Epithelial cell of proximal tubule (primary cell): Measurements from ENCODE around the gene KRT28. TPM values are rescaled to one million over a fixed set of nuclear protein-coding genes. Genes with fewer than 3 reads are reported as not detected.
"Not testable (repeated sequence)": the region's sequence is repeated elsewhere in the genome, so short reads cannot be mapped to it uniquely, and the experiment has no call there.

Source experiments
- DNase-seq: peaks from one replicate; pipeline ENCODE4 v3.0.0-alpha.2; 2011; ENCODE audit warnings: low read depth
- H3K4me3 ChIP-seq: 2 replicates; pipeline ENCODE4 v1.5.1; 2011; ENCODE audit warnings: low read depth, mild to moderate bottlenecking, low read length
- total RNA-seq: library from RNA; depleted of rRNA; stranded (reverse); fragments of >200 nt; gene quantifications from 2 replicates; pipeline ENCODE4 v1.2.3, GENCODE V29; 2015
- TF ChIP-seq, protein P1 (sequence below): conservative IDR thresholded peaks from 2 replicates; pipeline ENCODE4 v1.5.1; 2012; ENCODE audit warnings: low read depth, mild to moderate bottlenecking, low read length

Gene KRT28
- total RNA-seq, 1 donor from 2014 or later: not detected

- no peak for DNase-seq
- H3K4me3 ChIP-seq: peak overlapping the region; percentile 69
- TF ChIP-seq, protein P1, sequence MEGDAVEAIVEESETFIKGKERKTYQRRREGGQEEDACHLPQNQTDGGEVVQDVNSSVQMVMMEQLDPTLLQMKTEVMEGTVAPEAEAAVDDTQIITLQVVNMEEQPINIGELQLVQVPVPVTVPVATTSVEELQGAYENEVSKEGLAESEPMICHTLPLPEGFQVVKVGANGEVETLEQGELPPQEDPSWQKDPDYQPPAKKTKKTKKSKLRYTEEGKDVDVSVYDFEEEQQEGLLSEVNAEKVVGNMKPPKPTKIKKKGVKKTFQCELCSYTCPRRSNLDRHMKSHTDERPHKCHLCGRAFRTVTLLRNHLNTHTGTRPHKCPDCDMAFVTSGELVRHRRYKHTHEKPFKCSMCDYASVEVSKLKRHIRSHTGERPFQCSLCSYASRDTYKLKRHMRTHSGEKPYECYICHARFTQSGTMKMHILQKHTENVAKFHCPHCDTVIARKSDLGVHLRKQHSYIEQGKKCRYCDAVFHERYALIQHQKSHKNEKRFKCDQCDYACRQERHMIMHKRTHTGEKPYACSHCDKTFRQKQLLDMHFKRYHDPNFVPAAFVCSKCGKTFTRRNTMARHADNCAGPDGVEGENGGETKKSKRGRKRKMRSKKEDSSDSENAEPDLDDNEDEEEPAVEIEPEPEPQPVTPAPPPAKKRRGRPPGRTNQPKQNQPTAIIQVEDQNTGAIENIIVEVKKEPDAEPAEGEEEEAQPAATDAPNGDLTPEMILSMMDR: no peak
Measured at GRCh38 chr17:40818733-40819527, 19.2 kb upstream of the KRT28 start.

GRCh38 chr17:40818343-40818732 lies 18.6 kb upstream of the KRT28 start:
- TF ChIP-seq, protein P1: no peak
- DNase-seq: no peak

DNA sequence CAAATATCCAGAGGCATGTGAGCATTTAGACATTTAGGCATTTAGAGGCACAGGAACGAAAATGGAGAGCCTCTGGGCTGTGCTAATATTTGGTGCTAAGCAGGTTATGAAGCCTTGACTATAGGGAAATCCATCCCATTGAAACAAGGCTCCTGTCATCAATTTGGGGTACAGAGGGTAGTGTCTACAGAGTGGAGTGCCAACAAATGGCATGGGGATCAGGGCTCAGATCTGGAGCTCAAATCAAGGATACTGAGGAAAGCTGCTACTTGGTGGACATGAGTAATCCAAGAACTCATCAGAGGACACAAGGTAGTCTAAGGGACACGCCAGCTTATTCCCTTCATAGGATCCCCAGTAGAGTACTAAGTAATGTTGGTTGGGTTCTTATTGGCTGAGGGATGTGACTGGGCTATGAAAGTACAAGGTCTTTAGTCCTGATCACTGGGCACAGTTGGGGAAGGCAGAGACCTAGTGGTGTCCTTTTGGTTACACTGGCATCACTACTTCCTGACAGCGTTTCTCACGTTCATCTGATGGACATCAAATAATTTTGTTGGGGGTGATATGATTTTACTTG lies 17.4 kb upstream of the KRT28 start:
- no peak for DNase-seq
- TF ChIP-seq, protein P1: no peak
- no peak overlapping the region for H3K4me3 ChIP-seq

More at GRCh38 chr17:40818343-40818732, 18.6 kb upstream of the KRT28 start:
- H3K4me3 ChIP-seq: peak overlapping the region; percentile 69

DNA sequence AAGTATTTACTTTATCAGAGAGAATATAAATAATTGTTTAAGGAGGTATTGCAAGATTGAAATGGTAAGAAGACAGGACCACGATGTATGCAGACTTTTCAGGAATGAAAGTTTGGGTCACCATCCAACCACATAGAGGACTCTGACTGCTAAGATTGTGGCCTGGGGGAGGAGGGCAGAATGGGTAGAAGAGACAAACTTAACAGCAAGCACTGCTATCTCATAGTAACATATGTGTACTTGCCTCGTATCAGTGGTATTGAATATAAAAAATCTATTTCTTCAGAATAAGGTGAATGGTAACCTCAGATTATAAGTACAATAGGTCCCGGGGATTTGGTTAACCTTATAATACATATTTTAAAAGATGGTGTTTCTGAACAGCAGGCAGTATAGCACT lies 16.8 kb upstream of the KRT28 start:
- DNase-seq: no peak
- TF ChIP-seq, protein P1: no peak
- H3K4me3 ChIP-seq: no peak overlapping the region

- no peak overlapping the region for H3K4me3 ChIP-seq
- DNase-seq: no peak
- TF ChIP-seq, protein P1: no peak
Measured at GRCh38 chr17:40815381-40815780, 15.6 kb upstream of the KRT28 start.

DNA sequence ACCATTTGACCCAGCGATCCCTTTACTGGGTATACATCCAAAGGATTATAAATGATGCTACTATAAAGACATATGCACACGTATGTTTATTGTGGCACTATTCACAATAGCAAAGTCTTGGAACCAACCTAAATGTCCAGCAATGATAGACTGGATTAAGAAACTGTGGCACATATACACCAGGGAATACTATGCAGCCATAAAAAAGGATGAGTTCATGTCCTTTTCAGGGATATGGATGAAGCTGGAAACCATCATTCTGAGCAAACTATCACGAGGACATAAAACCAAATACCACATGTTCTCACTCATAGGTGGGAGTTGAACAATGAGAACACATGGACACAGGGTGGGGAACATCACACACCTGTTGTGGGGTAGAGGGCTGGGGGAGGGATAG lies 14.9 kb upstream of the KRT28 start:
- DNase-seq, H3K4me3 ChIP-seq: not testable (repeated sequence)

DNA sequence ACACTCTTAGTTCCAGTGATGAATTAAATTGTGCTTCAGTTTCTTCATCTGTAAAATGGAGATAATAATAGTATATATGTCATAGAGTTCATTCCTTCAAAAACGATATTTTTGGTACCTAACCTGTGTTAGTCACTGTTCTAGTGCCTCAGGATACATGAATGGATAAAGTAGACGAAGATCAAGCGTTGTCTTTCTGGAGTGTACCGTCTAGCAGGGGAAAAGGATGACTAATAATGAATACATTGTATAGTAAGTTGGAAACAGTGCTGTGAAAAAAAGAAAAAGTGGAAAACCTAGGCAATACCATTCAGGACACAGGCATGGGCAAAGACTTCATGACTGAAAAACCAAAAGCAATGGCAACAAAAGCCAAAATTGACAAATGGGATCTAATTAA lies 14.0 kb upstream of the KRT28 start:
- H3K4me3 ChIP-seq: no peak overlapping the region
- no peak for DNase-seq
- TF ChIP-seq, protein P1: no peak
